Stomach (tissue), 9 donors: Measurements from ENCODE around the gene VAPA. TPM values are rescaled to one million over a fixed set of nuclear protein-coding genes. Genes with fewer than 3 reads are reported as not detected.
"Not testable (repeated sequence)": the region's sequence is repeated elsewhere in the genome, so short reads cannot be mapped to it uniquely, and the experiment has no call there.

Experiments used
- DNase-seq, 2 donors: peaks; one replicate each; pipeline versions ENCODE4 v3.0.0 to v3.0.0-alpha.2; 2013 to 2019
- H3K27ac ChIP-seq, 5 donors: fragments of 200-600 bp in 4 of 5; sonication (generic) in 4 of 5; one replicate each; pipeline ENCODE4 v1.5.1; 2013 to 2019; ENCODE audit warnings: mild to moderate bottlenecking in 1 of 5, moderate library complexity in 1 of 5
- H3K27me3 ChIP-seq, 3 donors: fragments of 200-600 bp; sonication (generic); one replicate each; pipeline ENCODE4 v1.5.1; 2017 to 2019; ENCODE audit warnings: mixed run types in 1 of 3
- H3K36me3 ChIP-seq, 4 donors: fragments of 200-600 bp; sonication (generic); 1 replicate in 3 of 4; 2 replicates in 1 of 4; pipeline ENCODE4 v1.5.1; 2016 to 2019
- H3K4me1 ChIP-seq, 4 donors: fragments of 200-600 bp; sonication (generic); one replicate each; pipeline ENCODE4 v1.5.1; 2016 to 2019
- H3K4me3 ChIP-seq, 4 donors: fragments of 200-600 bp; sonication (generic) in 3 of 4; one replicate each; pipeline ENCODE4 v1.5.1; 2016 to 2019; ENCODE audit warnings: mild to moderate bottlenecking in 1 of 4
- H3K9me3 ChIP-seq, 4 donors: fragments of 200-600 bp; sonication (generic); one replicate each; pipeline ENCODE4 v1.5.1; 2016 to 2019
- CTCF ChIP-seq, 7 experiments: fragments of 450-650 bp in 4 of 7; fragments of 200-600 bp in 3 of 7; sonication (generic) in 3 of 7; IDR thresholded peaks; one replicate each; pipeline ENCODE4 v1.5.1; 2016 to 2019; ENCODE audit warnings: antibody characterized with exemption in 7 of 7, control low read depth in 2 of 7, mild to moderate bottlenecking in 1 of 7
- EP300 ChIP-seq: sonication (generic); formaldehyde crosslinking; IDR thresholded peaks from one replicate; pipeline ENCODE4 v1.6.1; 2017; ENCODE audit warnings: antibody characterized with exemption
- POLR2A ChIP-seq, 4 donors: fragments of 450-650 bp; IDR thresholded peaks; one replicate each; pipeline ENCODE4 v1.6.1; 2016; ENCODE audit warnings: antibody characterized with exemption in 4 of 4, control low read depth in 2 of 4, mild to moderate bottlenecking in 1 of 4, moderate library complexity in 1 of 4
- POLR2AphosphoS5 ChIP-seq, 3 donors: sonication (generic); formaldehyde crosslinking; IDR thresholded peaks; one replicate each; pipeline ENCODE4 v1.6.1; 2016; ENCODE audit warnings: antibody characterized with exemption in 3 of 3
- WGBS, 5 donors: extraction: QIAGEN DNeasy Blood & Tissue Kit in 3 of 5; methylation state at CpG; one replicate each; pipeline versions ENCODE4 v1.1.5 to v1.1.7; 2013 to 2018; 5-methylcytosine and 5-hydroxymethylcytosine counted together
- intact Hi-C: fragments of 100-400 bp; cut with DNase I; formaldehyde crosslinking; loops from one replicate; pipeline ENCODE4 v1.15.1; 2023; ENCODE audit warnings: low total_unique reads
- polyA plus RNA-seq, 3 donors: library from polyadenylated mRNA; stranded (reverse); fragments of 200-250 nt; gene quantifications; one replicate each; pipeline ENCODE4 v1.2.3, GENCODE V29; 2013
- total RNA-seq, 5 donors: library from RNA; depleted of rRNA; stranded (reverse); fragments of >200 nt; gene quantifications; one replicate each; pipeline versions ENCODE4 v1.1.0 to v1.2.3, GENCODE V29; 2014 to 2016
- donor health status: healthy with polysubstance abuse.
- donor health status: Bipolar disorder and iron deficiency.
- donor health status: healthy.

VAPA gene
- total and polyA plus RNA-seq, 8 donors, result 113 to 822 (median 169) TPM

GRCh38 chr18:9907867-9908266 is 5.9 kb upstream of the VAPA start:
- H3K4me3 ChIP-seq, result no peak overlapping the region

GRCh38 chr18:9910071-9910470 is 3.7 kb upstream of the VAPA start:
- no peak overlapping the region for H3K27ac ChIP-seq
- DNase-seq, result no peak
- H3K9me3 ChIP-seq, result no peaks in the 10 kb centered on the region
- H3K36me3 ChIP-seq, result no peaks in the 10 kb centered on the region
- H3K4me3 ChIP-seq, result no peak overlapping the region
- H3K27me3 ChIP-seq, result no peaks in the 10 kb centered on the region
- TF ChIP-seq CTCF (IDR thresholded peaks at IDR 0.05) (no peak), EP300 (no peak), POLR2AphosphoS5 (IDR thresholded peaks at IDR 0.05) (no peak), POLR2A (IDR thresholded peaks at IDR 0.05) (no peak)
- intact Hi-C loops, result no loop called here
- H3K4me1 ChIP-seq, result peaks cover 0 to 7% (median 6%) of the 10 kb centered on the region in 4 donors

More at GRCh38 chr18:9907867-9908266, 5.9 kb upstream of the VAPA start:
- no peak for DNase-seq
- intact Hi-C loops, result no loop called here
- H3K9me3 ChIP-seq, result no peaks in the 10 kb centered on the region
- H3K27me3 ChIP-seq, result no peaks in the 10 kb centered on the region
- no peaks in the 10 kb centered on the region for H3K36me3 ChIP-seq
- no peak overlapping the region for H3K27ac ChIP-seq
- peaks cover 0 to 6% (median 2%) of the 10 kb centered on the region in 4 donors for H3K4me1 ChIP-seq
- TF ChIP-seq CTCF (IDR thresholded peaks at IDR 0.05) (no peak), POLR2A (IDR thresholded peaks at IDR 0.05) (no peak), EP300 (no peak), POLR2AphosphoS5 (IDR thresholded peaks at IDR 0.05) (no peak)
- WGBS, 5 donors, result 87 to 93% (median 90%) methylated on average over 4 of the region's 4 CpGs

DNA sequence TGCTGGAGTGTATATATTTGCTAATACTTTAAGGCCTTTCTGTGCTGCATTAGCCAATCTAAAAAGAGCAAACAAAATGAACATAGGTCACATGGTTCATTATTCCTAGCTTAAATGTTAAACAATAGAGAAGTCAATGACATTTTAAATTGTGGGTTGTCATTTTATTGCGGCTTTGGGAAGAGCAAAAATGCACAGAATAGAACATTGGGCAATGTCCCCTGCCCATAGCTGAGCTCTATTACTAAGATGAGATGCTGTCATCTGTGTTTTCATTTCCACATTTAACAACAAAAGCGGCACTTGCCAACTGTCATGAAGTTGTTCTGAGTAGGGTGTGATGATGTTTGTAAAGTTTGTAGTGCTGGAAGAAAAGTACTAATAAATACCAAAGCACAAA is 3.2 kb upstream of the VAPA start:
- H3K36me3 ChIP-seq, result no peaks in the 10 kb centered on the region
- H3K27me3 ChIP-seq, result no peaks in the 10 kb centered on the region
- TF ChIP-seq EP300, result no peak
- intact Hi-C loops, result no loop called here
- peaks cover under 1 to 11% (median 6%) of the 10 kb centered on the region in 4 donors for H3K4me1 ChIP-seq
- WGBS, 5 donors, result 79 to 90% (median 85%) methylated on average over 2 of the region's 2 CpGs
- no peak overlapping the region for H3K4me3 ChIP-seq
- no peak overlapping the region for H3K27ac ChIP-seq
- no peaks in the 10 kb centered on the region for H3K9me3 ChIP-seq
- no peak for DNase-seq

GRCh38 chr18:9911226-9911625 is 2.6 kb upstream of the VAPA start:
- WGBS, 5 donors, result 93 to 96% (median 94%) methylated on average over 5 of the region's 5 CpGs

GRCh38 chr18:9912285-9912684 is 1.5 kb upstream of the VAPA start:
- DNase-seq, H3K36me3 ChIP-seq, H3K4me3 ChIP-seq, H3K27me3 ChIP-seq, intact Hi-C loops, H3K9me3 ChIP-seq, H3K27ac ChIP-seq: not testable (repeated sequence)
- 91 to 100% (median 94%) methylated on average over 1 of the region's 1 CpG for WGBS, 5 donors
- peaks cover 15 to 27% (median 20%) of the 10 kb centered on the region in 4 donors for H3K4me1 ChIP-seq

More at GRCh38 chr18:9911226-9911625, 2.6 kb upstream of the VAPA start:
- DNase-seq, result no peak
- Histone ChIP-seq H3K36me3 (no peaks in the 10 kb centered on the region), H3K27me3 (no peaks in the 10 kb centered on the region), H3K4me1 (peaks cover 5 to 16% (median 9%) of the 10 kb centered on the region in 4 donors), H3K27ac (no peak overlapping the region), H3K4me3 (no peak overlapping the region), H3K9me3 (no peaks in the 10 kb centered on the region)
- TF ChIP-seq CTCF (IDR thresholded peaks at IDR 0.05) (no peak), POLR2AphosphoS5 (IDR thresholded peaks at IDR 0.05) (no peak), EP300 (no peak), POLR2A (IDR thresholded peaks at IDR 0.05) (no peak)
- intact Hi-C loops, result no loop called here
